AG09309 (cell line): Measurements from ENCODE around the gene GRIN2B.

ENCODE experiments used
- DNase-seq: peaks from one replicate; pipeline ENCODE4 v3.0.0-alpha.2; 2010; ENCODE audit warnings: low read depth
- H3K4me3 ChIP-seq: 2 replicates; pipeline ENCODE4 v1.5.1; 2011; ENCODE audit warnings: mild to moderate bottlenecking, low read depth, low read length, moderate library complexity; ENCODE audit not compliant: control insufficient read depth
- CTCF ChIP-seq: IDR thresholded peaks from 2 replicates; pipeline ENCODE4 v1.5.1; 2011; ENCODE audit warnings: mild to moderate bottlenecking, low read depth, low read length, inconsistent platforms; ENCODE audit not compliant: insufficient read depth, control insufficient read depth; ENCODE audit errors: missing control alignments

Gene GRIN2B

DNA sequence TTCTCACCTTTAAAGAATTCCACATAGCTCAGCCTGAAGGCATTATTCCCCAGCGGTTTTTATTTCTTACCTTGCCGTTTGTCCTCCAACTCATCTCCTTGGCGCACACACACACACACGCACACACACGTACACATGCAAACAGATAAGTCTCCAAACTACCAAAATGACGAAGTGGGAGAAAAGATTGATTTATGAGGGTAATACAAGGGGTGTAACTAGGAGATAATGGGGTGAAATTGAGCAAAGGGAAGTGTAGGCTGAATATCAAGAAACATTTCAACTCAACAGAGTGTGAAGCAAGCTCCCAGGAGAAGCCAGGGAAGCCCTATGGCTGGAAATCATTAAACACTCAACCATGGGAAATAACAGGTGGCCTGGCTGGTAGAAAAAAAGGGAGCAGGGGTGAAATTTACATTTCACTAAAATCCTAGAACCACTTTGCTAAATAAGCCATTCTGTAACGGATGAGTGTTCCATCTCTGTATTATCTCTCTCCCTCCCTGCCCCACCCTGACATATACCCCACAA, 41.0 kb downstream of the GRIN2B start:
- no peak for DNase-seq
- TF ChIP-seq CTCF = no peak
- no peak overlapping the region for H3K4me3 ChIP-seq

GRCh38 chr12:13937735-13938134, 43.7 kb downstream of the GRIN2B start:
- no peak overlapping the region for H3K4me3 ChIP-seq
- no peak for TF ChIP-seq CTCF
- DNase-seq = no peak

GRCh38 chr12:13935169-13935568, 46.2 kb downstream of the GRIN2B start:
- H3K4me3 ChIP-seq = no peak overlapping the region
- no peak for TF ChIP-seq CTCF
- no peak for DNase-seq
